OCI-LY7 (cell line): ENCODE results near the gene GALNT4.

ENCODE experiments used
- EZH2phosphoT487 ChIP-seq: fragments of 200-600 bp; sonication (generic); IDR thresholded peaks from 2 replicates; pipeline ENCODE4 v1.6.1; 2018; ENCODE audit warnings: low read depth, borderline replicate concordance, mild to moderate bottlenecking, mixed run types, antibody characterized with exemption, low read length, moderate library complexity, mixed read lengths
- TF ChIP-seq, protein P1 (sequence below): fragments of 200-600 bp; sonication (generic); conservative IDR thresholded peaks from 2 replicates; pipeline ENCODE4 v1.5.1; 2014; ENCODE audit warnings: mild to moderate bottlenecking, antibody characterized with exemption, low read length, moderate library complexity, mixed read lengths

DNA sequence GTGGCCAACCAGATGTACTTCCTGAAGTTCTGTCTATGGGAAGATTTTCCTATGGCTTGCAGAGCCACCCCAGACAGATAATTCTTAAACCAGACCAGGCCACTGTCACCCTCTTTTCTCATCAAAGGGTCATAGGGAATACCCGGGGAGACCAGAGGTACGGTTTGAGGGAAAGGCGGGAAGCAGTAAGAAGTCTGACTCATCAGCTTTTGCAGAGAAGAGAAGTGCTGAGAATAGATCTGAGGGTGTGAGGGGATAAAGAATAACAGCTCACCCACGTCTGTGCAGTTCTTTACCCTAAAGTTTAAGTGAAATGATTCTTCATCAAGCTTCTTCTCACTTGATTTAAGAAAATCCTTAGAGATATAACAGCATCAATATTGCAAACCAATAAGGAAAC, 22.5 kb upstream of the GALNT4 start:
- TF ChIP-seq, protein P1, sequence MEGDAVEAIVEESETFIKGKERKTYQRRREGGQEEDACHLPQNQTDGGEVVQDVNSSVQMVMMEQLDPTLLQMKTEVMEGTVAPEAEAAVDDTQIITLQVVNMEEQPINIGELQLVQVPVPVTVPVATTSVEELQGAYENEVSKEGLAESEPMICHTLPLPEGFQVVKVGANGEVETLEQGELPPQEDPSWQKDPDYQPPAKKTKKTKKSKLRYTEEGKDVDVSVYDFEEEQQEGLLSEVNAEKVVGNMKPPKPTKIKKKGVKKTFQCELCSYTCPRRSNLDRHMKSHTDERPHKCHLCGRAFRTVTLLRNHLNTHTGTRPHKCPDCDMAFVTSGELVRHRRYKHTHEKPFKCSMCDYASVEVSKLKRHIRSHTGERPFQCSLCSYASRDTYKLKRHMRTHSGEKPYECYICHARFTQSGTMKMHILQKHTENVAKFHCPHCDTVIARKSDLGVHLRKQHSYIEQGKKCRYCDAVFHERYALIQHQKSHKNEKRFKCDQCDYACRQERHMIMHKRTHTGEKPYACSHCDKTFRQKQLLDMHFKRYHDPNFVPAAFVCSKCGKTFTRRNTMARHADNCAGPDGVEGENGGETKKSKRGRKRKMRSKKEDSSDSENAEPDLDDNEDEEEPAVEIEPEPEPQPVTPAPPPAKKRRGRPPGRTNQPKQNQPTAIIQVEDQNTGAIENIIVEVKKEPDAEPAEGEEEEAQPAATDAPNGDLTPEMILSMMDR, result no peak
- TF ChIP-seq EZH2phosphoT487, result no peak
